ENCODE measurements around the gene TUBGCP2.

The TUBGCP2 gene

DNA sequence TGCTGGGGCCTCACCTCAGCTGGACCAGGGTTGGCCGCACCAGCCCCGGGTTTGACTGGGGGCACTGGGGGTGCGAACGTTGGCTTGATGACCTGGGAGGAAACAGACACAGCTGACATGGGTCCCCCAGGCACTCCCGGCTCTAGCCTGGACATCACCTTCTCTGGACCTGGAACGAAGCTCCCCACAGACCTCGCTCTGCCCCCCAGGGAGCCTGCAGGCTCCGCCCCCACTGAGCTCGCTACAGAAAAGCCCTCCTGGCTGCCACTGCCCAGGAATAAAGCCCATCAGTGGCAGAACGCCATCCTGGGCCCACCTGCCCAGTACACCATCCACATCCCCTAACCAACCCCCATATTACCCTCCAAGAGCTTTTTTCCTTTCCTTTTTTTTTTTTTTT is 45.0 kb downstream of the TUBGCP2 start:
- DNase-seq (ENCODE audit: low read depth): no peak

DNA sequence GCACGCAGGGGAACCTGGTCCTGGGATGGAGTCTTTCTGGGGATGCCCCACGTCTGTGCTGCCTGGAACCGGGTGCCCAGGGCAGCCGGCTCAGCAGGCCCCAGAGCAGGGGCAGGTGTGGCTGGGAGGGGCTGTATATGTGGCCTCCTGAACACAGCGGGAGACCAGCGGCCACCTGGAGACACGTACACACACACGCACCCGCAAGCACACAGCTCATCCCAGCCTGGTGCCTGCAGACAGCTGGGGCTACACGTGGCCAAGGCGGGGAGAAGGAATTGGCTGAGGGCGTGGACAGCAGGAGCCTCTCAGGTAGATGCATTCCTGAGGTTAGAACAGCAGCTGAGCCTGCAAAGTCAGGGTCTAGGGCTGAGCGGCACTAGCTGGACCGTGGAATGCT is 46.0 kb downstream of the TUBGCP2 start:
- DNase-seq (ENCODE audit: low read depth): no peak

DNA sequence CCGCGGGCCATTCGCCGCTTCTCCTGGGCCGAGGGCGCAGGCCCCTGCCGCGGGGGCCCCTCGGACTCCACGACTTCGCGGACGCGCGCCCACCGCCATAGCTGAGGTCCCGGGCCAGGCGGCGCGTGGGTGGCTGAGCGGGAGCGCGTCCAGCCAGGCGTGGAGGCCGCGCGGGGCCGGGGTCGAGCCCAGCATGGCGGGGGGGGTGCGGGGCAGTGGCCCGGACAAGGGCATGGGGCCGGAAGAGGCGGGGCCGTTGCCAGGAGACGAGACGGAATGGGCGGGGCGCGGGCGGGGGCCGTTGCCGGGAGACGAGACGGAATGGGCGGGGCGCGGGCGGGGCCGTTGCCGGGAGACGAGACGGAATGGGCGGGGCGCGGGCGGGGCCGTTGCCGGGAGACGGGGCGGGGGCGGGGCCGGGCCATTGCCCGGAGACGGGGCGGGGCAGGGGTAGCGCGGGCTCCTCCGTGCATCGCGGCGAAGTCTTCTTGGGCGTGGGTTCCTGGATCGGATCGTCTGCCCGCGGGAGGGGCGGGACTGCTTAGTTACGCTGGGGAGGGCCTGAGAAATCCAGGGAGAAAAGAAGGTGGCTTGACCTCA is 46.8 kb downstream of the TUBGCP2 start:
- peak; percentile 79 for DNase-seq (ENCODE audit: low read depth)

DNA sequence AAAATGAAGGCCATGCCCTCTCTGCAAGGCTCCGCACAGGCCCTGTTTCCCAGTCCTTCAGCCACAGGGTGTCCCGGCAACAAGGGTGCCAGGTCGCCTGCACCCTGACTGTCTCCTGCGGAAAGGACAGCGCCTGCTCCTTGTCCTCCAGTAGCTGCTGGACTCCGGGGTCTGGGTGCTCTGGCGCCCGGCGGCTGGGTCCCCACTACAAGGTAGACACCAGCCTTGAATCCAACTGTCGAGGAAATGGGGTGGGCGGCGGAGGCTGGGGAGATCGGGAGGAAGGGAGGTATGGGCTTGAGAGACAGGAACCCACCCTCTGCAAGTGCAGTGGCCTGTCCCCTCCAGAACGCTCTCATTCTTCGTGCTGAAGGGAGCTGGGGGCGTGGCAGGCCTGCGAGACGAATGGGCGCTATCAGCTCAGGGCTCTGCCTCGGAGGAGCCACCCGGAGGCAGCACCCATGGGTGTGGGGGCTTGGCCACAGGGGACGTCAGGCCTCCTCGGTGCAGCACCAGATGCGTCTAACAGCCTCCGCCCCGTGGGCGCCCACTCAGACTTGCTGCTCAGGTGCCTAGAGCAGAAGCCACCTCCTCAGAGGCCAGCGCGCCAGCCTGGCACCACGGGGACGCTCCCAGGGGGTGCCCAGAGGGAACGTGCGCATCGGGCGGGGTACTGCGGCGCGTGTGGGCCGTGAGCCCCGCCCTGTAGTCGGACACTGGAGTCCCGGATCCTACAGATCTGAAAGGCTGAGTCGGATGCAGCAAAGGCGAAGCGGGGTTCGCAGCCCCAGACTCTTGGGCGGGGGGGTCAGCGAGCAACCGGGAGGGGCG is 47.6 kb downstream of the TUBGCP2 start:
- peak; percentile 59 for DNase-seq (ENCODE audit: low read depth)

DNA sequence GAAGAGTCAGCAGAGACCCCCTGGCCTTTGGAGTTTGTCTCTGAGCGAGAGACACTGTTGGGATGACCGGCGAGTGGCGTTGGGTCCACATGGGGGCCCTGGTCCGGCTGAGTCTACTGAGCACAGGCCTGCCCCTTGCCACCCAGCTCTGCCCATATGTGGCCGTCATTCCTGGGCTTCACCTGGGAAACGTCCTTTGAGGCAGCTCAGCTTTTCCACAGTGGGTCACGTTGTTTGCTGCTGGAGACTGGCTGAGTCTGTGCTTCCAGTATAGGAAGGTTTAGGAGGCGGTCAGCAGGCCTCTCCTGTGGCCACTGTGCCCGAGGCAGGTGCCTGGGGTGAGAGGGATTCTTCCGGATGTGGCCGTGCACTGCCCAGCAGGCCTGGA is 49.1 kb downstream of the TUBGCP2 start:
- no peak for DNase-seq (ENCODE audit: low read depth)

DNA sequence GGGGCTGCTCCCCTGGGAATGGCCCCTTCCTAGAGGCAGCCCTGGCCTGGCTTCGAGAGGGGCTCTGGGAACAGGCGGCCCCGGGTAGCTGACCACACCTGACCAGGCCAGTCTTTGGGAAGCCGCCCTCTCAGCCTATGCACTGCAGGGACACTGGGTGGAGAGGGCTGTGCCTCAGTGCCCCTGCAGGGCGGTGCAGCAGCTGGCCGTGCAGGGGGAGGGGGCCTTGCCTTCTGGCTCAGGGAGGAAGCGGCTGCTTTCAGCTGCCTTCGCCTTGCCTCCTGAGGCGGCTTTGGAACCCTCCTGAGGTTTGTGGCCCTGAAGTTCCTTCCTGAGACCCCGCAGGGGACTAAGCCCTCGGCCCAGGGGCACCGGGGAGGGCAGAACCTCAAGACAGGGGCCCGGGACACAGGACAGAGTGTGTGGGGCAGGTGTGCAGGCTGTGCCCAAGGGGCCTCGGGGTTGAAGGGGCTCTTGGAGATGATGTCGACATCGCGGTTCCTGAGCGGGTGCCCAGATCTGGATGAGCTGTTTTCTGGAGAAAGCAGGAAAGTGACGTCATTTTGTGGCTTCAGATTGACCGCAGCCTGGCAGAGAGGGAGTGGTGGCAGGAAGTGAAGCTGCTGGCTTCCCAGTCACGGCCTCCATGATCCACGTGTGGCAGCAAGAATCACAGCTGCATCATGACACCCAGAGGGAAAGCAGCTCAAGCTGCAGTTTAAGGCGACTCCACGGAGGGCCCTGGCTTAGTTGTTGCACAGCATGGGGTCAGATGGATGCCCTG is 49.7 kb downstream of the TUBGCP2 start:
- peak; percentile 77 for DNase-seq (ENCODE audit: low read depth)

DNA sequence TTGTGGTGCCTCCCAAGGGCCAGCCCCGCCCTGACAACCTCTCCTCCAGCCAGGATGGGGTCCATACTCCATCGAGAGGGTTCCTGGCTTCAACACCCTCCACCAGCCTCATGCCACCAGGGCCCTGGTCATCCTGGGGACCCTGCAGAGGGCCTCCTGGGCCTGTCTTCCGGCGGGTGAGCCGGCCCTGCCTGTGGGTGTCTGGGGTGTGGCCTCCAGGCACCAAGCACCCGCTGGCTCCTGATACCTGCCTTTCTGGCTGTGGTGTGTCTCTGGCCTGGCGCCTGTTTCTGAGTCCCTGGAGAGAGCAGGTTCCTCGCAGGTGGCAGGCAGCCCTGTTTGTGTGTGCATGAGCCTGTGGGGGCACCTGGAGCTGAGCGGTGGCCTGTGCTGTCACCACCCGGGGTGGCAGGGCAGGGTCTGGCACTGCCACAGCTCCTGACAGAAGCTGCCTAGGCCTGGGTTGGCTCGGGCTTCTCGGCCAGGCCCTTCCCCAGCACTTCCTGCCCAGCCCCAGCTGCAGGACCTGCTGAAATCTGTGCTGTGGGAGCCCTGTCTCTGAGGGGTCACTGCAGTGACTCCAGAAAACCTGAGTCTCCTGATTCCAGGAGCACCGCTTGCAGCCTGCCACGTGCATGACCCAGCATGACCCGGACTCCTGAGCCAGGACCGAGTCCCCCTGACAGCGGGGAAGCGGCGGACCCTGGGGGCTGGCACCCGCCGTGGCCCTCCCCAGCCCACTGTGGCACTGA is 50.4 kb downstream of the TUBGCP2 start:
- DNase-seq (ENCODE audit: low read depth): no peak

DNA sequence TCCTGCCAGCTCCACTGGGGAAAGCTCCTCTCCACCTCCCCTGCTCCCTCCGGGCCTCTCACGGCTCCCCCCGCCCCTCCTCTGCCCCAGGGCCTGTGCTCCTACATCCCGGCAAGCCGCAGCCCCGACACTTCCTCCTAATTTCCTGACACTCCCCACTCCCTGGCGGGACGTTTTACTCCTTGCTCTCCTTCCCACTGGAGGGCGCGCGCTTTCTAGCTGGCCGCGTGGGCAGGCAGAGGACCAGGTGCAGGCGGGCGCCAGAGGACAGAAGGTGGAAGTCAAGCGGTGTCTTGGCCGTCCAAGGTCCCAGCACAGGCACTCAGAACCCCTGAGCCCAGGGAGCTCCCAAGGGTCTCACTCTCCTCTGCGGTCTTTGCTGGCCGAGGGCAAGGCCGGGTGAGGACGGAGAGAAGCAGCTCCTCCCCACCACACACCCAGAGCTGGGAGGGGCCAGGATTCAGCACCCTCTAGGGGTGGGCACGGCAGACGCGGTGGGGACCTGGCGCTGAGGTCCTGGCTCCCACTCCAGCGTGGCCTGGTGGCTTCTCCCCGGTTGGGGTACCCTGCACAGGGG is 51.1 kb downstream of the TUBGCP2 start:
- no peak for DNase-seq (ENCODE audit: low read depth)

DNA sequence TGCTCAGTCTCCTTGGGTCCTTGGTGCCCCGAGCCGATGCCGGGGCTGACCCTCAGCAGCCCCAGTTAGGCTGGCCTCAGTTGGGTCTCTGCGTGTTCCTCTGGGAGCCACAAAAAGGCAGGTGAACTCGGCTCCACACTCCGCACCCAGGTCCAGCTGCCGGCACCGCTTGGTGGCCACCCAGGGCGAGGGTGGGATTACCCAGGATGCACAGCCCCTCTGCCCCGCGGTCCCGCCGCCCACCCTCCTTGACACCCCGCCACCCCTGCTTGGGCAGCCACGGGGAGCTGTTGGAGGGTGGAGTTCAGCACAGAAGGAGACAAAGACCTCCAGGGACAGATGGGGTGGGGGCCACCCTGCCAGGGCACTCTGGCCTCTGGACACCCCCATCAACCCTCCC is 53.3 kb downstream of the TUBGCP2 start:
- no peak for DNase-seq (ENCODE audit: low read depth)

DNA sequence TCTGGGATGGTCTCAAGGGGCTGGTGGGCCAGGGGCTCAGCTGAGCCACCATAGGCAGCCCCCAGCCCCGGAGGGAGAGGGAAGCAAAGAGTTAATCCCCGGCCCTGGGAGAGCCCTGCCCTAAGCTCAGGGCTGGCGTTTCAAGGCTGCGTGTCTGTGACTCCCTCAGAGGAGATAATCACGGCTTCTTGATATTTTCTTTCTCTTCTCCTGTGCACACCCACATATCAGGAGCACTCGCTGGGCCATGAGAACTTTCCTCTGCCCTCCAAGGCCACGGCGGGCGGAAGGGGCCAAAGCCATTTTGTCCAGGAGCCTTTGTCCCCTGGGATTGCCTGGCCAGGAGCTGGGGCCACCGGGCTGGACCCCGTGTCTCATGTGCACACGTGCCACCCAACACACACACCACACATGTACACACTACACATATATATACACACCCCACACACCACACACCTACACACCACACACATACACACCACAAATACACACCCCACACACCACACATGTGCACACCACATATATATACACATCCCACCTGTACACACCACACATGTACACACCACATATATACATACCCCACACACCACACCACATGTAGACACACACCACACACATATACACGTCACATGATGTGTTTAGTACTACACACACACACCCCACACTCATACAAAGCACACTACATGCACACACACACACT is 54.1 kb downstream of the TUBGCP2 start:
- no peak for DNase-seq (ENCODE audit: low read depth)

DNA sequence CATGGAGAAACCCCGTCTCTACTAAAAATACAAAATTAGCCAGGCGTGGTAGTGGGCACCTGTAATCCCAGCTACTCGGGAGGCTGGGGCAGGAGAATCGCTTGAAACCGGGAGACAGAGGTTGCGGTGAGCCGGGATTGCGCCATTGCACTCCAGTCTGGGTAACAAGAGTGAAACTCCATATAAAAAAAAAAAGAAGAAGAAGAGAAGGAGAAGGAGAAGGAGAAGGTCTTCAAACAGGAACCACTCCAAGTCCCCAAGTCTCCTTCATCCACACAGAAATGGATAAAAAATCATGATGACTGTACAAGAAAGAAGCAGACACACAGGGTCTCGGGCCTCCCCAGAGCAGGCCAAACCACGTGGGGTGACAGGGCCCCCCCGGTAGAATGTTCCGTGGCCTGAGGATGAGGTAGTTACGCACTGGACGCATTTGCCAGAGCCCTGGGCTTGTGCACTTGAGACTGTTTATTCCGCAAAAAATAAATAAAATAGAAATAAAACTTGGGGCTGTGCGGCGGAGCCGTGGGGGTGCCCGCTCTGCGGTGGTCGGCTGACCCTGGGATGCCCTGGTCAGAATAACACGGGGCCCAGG is 55.2 kb downstream of the TUBGCP2 start:
- no peak for DNase-seq (ENCODE audit: low read depth)

DNA sequence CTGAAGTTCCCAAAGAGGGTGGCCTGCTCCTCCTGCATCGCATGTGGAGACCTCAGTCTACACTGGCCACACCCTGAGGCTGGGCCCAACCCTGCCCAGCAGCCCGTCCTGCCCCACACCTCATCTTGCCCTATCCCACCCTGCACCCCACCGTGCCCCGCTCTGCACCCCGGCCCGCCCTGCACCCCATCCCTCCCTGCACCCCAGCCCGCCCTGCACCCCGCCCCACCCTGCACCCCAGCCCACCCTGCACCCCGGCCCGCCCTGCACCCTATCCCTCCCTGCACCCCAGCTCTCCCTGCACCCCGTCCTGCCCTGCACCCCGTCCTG is 56.5 kb downstream of the TUBGCP2 start:
- no peak for DNase-seq (ENCODE audit: low read depth)

DNA sequence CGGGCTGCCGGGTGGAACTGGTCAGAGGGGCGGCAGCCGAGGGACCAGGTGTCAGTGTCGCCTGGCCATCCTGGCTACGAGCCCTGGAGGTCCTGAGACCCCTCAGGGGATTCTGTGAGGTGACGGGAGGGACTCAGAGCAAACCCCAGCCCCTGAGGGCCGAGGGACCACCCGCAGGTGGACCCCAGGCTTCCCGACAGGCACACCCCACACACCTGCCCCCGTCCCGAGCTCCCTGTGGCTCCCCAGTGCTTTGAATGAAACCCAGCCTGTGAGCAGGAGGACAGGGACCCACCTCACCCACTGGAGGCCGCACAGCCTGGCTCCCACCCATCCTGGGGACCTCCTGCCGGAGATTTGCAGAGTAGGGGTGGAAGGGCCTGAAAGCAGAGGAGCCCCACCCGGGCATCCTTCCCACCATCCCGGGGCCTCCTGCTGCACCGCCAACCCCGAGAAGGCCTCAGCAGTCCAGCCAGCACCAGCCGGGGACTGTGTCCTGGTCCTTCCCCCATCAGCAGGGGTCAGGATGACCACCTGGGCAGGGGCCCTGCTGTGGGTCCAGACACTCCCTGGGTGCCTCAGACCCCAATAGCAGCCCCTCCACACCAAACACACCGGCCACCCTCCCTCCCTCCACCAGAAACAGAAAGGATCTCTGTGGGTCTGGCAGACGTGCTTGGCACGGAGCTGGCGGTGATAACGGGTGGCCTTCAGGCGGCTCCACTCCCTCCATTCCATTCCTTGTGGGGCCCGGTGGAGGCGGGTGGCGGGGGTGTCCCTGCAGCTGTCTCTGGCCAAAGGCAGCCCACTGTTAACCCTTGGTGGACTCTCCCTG is 57.1 kb downstream of the TUBGCP2 start:
- DNase-seq (ENCODE audit: low read depth): no peak

DNA sequence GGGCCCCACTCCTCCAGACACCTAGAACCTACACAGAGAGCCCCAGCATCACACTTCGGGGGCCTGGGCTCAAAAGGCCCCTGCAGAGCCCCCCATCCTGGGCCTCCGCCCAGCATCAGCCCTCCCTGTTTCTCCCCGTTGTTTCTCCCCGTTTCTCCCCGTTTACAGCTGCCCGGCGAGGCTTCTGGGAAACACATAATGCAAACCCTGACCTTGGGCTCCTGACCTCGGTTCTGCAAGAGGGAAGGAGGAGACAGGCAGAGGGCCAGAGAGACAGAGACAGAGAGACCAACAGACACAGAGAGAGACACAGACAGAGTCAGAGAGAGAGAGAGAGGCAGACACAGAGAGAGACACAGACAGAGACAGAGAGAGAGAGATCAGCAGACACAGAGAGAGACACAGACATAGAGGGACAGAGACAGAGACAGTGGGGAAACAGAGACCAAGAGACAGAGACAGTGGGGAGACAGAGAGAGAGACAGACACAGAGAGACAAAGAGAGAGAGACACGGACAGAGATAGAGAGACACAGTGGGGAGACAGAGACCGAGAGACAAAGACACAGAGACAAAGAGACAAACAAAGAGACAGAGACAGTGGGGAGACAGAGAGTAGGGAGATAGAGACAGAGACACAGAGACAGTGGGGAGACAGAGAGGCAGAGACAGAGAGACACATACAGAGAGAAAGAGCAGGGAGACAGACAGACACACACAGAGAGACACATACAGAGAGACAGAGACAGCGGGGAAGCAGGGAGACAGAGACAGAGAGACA is 58.5 kb downstream of the TUBGCP2 start:
- no peak for DNase-seq (ENCODE audit: low read depth)

DNA sequence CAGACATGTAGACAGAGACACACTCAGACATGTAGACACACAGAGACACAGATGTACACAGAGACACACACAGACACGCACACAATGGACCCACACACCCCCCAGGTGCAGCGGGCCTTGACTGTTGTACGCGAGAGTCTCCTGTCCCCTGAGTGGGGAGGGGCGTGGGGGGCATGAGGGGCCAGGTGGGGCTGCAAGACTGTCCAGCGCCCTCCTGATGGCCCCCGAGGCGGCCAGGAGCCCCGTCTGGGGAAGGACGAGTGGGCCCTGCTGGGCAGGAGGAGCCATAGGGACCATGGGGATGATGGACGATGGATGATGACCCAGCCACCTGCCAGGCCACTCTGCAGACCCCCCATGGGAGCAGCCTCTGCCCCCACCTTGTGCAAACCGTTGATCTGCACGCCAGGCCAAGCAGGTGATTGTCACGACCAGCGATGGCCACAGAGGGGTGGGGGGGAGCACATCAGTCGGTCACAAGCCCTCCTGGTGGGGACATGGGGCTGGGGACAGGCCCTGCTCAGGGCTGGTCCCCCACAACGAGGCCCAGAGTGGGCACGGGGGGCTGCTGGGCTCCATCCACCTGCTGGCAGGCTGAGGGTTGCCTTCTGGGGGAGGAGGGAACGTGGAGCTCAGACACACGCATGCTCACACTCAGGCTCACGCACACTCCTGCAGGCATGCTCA is 59.4 kb downstream of the TUBGCP2 start:
- no peak for DNase-seq (ENCODE audit: low read depth)

DNA sequence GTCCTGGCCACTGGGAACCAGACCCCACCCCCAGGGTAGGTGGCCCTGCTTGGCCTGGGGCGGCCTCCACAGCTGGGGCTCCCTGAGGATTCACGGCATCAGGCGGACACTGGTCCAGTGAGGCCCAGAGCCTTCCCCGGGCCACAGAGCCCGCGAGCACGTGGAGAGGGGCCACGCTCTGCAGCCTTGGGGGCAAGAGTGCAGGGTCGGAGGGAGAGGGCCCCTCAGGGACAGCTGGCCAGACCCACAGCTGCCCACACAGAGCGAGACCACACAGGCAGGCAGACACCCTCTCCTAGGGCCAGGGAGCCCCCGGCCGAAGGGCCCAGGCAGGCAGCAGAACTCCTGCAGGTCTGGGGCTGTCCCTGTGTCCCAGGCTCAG is 60.3 kb downstream of the TUBGCP2 start:
- DNase-seq (ENCODE audit: low read depth): no peak

DNA sequence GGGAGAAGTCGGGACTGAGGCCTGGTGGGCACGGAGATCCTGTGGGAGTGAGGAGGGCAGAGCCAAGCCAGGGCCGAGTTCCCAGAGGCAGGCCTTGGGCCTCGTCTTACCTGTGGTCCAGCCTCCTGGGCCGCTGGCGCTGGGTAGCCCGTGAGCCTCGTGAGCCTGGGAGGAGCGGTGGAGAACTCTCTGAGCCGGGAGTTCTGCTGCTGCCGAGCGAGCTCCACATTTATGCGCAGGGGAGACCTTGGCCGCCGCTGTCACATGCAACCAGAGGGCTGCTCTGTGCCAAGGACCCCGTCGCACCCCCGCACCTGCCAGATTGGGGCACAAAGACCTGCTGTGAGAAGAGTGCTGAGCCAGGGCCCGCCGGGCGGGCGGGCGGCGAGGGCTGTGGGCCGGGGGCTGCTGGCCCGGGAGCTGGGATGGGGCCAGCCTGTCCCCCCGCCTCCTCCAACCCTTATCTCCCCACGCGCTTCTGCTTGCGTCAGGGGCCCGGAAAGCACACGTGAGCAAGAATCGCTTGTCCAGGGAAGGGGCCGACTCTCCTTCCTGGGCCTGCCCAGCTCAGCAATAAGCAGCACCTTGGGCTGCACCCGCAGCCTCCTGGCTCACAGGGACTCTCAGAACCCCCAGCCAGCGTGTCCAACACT is 60.9 kb downstream of the TUBGCP2 start:
- DNase-seq (ENCODE audit: low read depth): no peak

DNA sequence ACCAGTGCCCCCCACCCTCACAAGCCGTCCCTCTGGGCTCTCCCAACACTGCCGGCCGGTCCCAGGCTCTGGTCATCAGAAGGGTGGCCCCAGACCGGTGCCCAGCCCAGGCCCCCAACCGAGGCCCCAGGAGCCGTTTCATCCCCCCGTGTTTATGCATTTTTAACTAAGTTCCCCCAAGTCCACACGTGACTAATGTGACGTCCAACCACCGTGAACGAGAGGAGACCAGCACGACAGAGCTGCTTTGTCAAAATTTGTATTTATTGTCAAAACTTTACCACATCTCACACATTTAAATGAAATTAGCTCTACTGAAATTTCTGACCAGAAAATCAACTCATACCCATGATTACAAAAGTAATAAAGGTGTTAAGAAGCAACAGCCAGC is 62.4 kb downstream of the TUBGCP2 start:
- DNase-seq (ENCODE audit: low read depth): no peak
